ENCODE results near the gene MEIS2.
A peak's percentile ranks its signal among the peaks of the same experiment; 100 is the strongest.

The MEIS2 gene

DNA sequence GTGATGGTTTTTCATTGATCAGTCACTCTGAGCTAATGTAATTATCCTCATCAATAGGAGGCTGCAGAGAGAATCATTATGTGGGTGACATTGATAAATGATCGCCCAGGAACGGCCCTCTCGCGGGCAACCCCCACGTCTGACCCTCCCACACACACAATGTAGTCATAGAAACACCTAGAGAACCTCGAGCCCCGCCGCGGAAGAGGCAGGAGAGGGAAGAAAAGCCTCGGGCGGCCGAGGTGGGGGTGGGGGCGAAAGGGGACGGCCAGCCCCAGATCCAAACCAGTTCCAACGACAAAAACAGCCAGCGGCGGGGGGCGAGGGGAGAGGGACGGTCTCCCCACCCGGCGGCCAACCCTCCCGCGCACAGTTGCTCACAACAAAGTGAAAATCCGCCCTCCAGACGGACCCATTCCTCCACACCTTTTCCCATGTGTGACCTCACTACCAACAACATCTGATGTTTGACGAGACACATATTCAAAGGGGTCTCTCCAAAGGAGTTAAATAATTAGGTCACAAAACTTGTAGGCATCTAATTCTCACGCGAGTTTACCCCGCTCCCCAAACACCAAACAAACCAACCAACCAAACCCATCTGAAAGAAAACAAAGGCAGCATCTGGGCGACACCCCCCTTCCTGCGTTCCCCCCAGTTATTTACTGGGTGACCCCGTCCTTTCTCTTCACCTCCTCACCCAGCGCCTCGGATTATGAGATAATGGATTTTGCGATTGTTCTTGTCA, 213.0 kb downstream of the MEIS2 start:
- no peak for DNase-seq

DNA sequence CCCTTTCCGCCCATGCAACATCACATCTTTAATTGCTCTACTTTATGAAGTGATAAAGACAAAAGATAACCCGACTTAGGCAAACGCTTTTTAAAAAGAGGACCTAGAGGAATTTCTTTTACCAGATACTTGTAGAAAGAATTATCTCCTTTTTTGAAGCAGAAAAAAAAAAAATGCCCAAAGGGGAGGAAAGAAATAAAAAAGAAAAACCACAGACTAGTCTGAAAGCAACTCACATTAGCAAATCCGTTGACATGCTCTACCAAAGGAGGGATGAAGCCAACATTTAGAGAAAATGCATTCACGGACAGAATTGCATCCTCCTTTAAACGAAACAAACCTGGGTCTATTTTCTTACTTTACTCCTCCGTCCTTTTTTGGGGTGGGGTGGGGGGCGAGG, 213.6 kb downstream of the MEIS2 start:
- no peak for DNase-seq

DNA sequence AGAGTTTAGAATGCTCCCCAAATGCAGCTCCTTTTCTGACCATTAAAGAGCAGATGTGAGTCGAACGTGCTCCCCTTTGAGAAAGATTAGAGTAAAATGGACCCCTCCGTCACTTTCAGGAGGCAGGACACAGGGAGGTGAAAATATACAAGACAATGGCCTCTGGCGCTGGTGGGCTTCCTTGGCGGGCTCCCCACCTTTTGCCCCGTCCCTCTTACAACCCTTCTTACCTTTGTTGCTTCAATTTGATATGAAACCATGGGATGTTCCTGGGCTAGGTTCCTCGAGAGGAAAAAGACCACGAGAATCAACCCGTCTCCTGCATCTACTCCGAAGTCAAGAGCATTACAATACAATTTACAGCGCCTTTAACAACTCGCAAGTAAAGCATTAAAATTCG, 214.2 kb downstream of the MEIS2 start:
- no peak for DNase-seq

DNA sequence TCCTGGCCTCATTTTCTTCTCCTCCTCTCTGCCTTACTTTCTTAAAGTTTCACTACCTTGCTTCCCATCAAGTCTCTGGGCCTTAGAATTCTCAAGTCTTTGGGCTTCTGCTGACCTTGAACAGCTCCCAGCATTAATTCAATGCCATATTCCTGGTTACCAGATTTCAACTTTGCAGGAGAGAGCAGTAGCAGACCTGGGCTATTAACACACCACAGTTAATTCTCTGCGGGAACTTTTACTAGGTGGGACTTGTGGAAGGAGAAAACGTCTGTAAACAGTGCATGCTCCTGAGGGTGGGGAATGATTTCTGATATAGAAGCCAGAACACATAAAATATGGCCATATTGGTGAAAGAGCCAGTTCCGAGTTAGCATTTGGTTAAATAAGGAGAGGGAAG, 214.6 kb downstream of the MEIS2 start:
- no peak for DNase-seq

DNA sequence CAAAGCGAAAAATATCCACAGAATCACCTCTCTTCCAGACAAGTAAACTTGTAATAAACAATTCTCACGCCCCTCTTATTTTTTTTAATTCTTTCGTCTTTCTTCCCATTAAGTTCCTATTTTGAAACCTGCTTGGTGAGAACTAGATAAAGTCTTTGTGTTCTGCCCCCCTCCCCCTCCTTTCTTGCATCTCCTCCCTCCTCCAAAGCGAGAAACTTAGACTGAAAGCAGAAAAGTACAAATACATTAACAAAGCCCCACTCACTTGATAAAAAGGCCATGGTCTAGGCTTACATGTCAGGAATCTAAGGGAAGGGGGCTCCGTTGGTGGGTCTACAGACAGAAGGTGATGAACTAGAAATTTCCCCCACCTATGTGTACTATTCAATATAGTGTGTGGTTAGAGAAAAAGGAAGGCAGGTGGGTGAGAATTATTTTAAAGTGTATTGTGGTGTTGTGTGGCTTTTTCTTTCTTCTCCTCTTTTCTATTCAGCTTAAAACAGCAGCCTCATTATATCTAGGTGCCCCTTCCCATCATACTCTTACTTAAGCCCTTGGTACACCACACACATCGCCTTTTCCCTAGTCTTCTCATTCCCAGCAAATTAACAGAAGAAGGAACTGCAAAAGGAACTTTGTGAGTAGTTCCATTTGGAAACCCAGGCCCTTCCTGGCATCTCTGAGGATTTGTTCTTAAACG, 215.3 kb downstream of the MEIS2 start:
- DNase-seq: no peak

DNA sequence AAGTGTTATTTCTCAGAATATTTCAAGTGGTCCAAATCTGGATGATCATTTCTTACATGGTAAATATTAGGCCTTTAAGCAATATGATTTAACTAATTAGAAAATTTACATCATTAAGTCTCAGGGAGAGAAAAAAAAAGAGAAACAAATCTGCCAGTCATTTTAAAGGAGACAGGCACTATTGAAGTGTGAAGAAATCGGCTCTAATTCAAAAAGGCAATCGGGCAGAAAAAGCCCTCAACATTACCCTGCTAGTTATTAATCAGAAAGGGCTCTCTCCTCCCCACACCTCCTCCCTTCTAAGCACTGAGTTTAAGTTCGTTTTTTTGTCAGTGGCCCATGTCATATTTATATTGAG, 215.9 kb downstream of the MEIS2 start:
- no peak for DNase-seq

DNA sequence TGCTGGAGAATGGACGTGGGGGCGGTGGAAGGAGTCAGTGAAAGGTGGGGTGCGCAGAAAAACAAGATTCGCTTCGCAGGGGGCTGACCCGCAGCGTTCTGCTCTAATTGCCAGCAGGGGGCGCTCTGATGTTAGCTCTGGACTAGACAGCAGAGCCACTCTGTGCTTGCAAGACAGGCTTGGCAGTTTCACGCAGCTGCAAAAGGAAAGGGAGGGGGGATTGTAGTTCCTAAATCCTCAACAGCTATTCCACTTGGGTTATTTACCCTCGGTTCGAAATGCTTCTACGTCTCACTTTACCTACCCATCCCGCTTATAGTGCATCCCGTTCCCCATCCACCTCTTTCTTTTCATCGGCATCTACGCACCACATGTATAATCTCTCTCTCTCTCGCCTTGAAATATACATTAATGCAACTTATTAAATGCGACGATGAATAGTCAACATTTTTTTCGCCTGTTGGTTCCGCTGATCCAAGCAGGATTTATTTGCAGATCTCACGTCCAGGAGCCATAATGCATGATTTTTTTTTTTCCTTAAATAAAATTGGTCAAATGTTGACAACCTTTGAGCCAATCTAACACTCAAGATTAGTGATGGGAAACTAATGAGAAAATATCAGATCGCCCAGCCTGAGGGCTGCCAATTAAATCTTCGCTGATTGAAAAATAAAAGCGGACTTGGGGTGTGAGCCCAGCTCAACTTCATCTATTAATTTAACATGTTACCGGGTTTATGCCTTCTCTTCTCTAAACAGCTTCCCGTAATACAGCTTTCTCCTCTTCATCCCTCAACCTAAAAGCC, 216.4 kb downstream of the MEIS2 start:
- DNase-seq: peak; percentile 62 to 80

DNA sequence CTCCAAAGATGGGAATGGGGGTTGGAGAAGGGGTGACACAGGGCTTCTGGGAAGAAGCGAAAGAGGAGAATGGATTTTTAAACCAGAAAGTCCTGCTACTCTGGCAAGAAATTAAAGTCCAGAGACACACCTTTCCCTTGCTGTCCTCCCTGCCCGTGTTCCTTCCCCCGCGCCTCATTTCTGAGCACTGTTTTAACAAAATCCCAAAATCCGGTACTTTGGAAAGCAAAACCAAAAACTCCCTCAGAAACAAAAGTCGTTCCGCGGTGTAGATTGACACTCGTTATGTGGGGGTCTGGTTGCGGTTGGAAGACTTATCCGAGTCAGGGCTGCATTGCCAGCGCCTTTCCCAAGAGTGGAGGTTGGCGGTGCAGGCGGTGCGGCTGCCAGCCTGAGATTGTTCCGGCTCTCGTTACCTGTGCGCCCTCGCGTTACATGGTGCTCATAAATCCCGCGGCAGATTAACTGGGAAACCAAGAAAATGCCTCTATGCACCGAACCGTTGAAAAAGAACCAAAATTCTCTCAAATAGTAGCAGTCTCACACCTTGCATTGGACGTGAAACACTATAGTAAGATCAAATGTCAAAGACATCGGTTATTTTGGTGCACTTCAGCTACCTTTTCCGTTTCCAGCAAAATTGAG, 217.7 kb downstream of the MEIS2 start:
- DNase-seq: no peak

DNA sequence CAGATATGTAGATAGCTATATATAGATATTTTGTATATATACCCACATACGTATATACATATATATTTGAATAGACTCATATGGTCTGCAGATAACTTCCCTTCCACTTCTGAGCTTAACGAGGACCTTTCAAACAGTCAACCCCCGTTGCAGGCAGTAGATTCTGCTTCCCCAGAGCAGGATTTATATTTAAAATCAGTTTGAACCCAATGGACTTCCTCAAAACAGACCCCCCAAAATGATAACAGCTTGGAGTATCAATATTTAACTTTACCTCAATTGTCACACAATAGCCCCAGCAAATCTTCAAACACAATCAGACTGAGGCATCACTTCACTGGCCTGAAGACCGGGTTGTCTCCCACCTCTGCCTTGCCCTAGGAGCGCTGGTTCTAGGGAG, 218.3 kb downstream of the MEIS2 start:
- DNase-seq: no peak

DNA sequence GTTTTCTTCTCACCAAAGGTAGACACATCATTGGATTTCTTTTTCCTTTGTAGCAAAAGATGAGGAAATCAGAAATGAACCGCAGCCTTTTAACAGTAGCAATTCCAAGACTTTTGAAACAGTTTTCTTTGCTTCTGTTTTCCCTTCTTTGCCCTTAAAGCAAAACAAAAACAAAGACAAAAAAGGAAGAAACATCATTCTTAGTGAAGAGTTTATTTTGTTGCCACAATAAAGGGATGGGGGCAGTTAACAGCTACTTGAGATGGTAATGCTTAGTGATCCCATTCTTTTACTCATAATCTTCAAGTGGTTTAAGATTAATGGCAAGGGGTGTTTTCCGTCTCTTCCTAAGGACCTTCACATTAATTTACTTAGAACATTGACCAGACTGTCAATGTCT, 218.8 kb downstream of the MEIS2 start:
- DNase-seq: no peak

DNA sequence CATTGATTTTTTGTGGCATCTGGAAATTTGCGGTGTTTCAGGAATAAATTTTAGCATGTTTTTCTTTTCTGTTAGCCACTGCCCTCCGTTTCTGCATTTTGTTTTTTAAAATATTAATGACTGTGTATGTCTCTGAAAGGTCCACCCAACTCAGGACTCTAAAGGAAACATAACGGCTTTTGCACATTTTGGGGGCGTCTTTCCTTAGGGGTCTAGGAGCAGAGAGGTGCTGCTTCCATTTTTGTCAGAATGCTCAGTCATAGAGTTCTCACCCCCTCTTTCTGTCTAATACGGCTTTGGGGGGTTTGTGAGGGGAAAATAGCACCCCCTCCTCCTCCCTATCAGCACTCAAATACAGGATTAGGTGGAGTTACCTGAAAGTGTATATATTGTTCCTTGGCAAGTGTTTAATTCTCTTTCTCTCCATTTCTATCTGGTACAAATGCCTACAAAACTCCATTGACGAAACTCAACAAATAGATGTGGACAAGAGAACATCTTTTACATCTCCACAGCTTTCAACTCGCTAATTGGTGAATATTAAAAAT, 219.4 kb downstream of the MEIS2 start:
- no peak for DNase-seq

DNA sequence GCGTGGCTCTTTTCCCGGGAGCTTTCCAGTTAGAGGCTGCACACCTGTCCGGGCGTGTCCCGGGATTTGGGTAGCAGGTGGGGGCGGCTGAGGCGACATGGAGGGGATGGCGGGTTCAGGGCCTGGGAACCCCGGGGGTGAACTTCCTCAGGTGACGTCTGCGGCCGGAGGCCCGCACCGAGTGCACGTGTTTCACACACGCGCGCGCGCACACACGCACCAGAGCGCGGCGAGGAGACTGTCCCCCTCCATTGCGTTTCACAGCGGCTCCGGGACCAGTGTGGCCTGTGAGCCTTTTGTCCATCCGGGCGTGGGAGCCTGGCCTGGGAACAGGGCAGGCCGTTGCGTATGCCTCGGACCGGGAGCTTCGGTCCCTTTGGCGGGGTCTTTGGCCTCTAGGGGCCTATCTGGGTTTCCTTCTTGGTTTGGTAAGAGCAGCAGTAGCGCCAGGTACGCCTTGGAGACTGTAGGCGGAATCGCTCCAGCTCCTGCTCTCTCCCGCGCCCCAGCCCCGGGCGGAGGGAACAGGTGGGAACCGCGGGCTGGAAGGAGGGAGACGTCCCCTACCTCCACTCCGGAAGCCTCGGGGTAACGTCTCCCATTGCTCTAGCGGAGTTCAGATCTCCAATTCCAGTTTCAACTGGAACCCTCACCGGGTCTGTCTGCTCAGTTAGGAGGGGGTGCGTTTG, 220.0 kb downstream of the MEIS2 start:
- no peak for DNase-seq

DNA sequence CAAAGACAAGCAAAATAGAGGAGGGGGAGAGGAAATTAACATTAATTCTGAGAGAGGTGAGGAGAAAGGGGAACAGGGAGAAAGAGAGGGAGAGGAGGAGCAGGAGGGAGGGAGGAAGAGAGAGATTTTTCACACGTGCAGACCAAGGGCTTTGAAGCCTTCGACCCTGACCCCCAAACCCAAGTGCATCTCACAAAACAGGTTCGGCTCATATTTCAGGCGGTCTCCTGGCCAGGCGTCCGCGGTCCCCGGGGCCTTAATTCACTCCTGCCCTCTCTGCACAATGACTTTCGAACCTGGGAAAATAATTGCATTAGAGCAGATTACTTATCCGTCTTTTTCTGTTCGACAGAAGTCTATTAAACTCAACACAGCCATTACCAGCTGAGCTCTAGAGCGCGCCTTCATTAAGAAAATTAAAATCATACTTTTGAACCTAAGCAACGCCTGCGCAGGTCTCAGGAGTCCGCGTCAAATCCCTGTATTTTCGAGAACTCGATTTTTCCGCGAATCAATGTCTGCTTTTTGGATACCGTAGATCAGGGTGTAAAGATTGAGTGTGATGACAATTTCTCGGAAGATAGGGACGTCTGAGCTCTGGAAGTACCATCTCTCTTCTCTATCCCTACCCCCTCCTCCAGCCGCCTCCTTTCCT, 220.7 kb downstream of the MEIS2 start:
- DNase-seq: no peak

DNA sequence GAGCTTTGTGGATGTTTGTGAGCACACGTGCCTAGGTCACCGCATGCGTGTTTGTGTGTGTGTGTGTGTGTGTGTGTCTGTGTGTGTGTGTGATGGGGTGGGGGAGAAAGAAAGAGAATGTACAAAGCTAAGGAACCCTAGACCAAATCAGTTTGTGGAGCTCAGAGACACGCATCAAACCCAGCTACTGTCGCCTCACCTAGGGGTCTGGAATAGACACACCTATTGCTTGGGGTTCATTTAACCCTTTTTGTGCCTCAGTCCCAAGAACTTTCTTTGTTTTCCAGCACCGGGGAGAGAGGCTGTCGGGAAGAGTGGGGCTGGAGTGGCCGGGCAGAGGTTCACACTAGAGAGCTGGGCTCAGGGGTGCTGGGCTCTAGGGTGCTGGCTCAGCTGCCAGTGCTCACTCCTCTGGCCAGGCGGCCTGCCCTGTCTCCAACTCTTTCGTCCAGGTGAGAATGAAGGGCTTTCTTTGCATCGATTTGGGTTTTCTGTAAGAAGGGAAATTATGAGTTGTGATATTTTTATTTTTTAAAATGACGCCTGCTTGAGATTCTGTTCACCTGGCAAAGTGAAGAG, 221.6 kb downstream of the MEIS2 start:
- DNase-seq: no peak

DNA sequence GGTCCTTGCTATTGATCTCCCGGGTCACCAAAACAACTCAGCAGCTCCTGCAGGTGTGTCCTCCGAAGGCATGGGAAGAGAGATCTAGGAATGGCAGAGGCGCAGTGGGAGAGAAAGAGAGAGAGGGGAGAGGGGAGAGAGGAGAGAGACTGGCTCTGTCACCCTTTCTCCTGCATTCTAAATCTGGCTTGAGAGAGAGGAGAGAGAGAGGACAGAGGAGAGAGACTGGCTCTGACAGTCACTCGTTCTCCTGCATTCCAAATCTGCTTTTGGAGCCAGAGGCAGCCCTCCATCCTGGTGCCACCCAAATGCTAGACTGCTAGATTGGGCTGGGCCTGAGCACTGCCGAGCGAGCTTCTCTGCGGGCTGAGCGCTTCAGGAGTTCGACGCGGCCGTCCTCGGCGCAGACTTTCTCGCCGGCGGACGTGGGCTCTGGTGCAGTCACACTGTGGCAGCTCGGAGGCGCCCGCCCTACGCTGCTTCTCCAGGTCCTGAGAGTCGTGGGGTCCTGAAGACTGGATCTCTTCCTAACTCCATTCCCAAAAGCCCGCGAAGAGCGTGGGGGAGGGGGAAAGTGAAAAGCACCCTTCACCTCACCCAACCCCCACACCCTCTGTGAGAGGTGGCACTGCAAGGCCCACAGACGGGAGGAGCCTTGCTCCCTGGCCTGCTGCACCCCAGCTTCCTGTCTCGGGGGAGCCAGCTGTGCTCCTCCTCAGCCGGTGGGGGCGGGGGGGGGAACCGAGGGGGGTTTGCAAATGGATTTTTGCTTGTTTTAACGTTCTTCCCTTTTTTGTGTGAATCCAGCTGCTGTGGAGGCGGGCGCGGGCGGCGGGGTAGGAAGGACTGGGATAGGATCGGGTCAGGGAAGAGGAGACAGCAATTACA, 222.3 kb downstream of the MEIS2 start:
- DNase-seq: no peak

DNA sequence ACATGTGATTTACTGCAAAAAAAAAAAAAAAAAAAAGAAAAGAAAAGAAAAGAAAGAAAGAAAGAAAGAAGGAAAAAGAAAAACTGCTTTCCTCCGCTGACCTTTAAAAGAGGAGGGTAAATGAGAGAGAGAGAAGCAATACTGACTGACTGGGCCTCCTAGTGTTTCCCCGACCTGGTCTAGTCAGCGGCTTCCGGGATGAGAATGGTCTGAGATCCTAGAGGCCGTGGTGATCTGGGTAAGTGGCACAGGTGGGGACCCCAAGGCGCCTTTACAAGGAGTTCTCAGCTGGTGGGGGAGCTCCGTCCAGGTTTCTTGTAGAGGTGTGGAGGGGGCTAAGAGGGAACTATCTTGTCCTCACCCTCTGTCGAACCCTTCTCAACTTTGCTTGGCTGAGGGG, 223.1 kb downstream of the MEIS2 start:
- no peak for DNase-seq

DNA sequence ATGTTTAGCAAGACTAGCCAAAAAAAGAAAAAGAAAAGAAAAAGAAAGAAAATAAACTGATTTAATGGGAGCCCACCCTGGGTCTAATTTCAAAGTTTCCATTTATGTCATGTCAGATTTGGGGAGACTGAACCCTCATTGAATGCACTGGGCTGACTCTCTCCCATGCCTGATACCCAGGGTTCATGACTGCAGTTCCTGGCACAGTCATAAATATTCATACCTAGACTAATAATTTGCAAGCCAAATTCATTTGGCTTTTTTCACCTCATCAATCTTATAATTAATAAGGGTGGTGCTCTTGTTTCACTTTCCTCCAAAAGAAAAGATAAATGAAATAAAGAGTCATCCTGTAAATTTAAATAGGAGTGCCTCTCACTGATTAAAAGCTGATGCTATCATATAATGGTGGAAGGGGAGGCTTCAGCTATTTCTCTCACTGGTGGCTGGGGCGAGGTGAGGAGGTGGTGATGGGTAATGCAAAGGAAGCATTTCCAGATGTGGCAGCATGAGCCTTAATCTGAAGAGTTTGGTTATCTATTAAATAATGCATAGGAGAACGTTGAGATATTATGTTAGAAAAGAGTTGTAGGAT, 224.5 kb downstream of the MEIS2 start:
- DNase-seq: no peak

DNA sequence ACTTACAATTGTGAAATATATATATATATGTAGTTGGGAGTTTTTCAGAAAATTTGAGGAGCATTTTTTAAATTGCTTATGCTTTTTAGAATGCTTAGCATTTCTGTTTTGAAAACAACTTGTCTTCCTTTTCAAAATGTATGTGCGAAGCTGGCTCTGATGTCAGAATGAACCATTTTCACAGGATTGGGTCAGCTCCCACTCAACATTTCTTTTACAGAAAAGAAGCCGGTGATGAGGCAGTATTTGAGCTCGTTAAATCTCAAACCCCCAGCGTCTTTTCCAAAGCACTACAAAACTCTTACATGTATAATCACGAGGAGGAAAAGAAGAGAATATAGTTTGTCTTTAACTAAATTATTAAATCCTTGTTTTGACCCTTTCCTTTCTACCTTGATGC, 225.4 kb downstream of the MEIS2 start:
- no peak for DNase-seq

DNA sequence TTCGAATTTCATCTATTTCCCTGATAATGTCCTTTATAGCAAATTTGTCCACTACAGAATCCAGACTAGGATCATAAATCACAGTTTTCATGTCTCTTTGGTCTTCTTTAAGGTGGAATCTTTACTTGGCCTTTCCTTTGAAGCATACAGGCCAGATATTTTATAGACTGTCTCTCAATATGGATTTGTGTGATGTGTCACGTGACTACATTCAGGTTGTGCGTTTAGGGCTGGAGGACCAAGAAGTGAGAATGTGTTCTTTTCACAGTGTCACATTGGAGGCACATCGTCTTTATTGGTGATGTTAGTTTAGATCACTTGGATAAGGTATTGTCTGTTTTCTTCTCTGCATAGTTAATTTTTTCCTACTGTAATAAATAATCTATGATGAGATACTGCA, 232.9 kb downstream of the MEIS2 start:
- no peak for DNase-seq

DNA sequence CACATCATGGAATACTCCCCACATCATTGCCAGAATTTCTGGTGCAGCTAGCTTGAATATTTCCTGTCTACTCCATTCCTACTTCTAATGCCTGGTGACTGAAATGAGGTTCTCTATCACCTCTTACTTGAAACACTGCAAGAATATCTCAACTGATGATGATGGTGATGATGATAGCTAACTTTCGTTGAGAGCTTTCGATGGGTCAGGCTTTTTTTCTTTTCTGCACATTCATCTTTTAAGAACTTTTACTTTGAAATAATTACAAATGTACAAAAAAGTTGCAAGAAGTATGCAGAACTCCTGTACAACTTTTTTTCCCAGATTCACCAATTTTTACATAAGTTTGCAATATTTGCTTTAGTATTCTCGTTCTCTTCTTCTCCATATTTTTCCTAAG, 233.5 kb downstream of the MEIS2 start:
- no peak for DNase-seq
